Measurements from ENCODE around the gene EIF3B. TPM values are rescaled to one million over a fixed set of nuclear protein-coding genes. Genes with fewer than 3 reads are reported as not detected.
"Not testable (repeated sequence)": the region's sequence is repeated elsewhere in the genome, so short reads cannot be mapped to it uniquely, and the experiment has no call there.

The EIF3B gene
- total RNA-seq, 2 experiments from 2014 or later: 315 to 319 TPM

- Mint-ChIP-seq H3K4me1 (peaks cover 29% of the 10 kb centered on the region), H3K27ac (no peak overlapping the region), H3K4me3 (no peak overlapping the region), H3K36me3 (peaks cover 1% of the 10 kb centered on the region), H3K27me3 (no peaks in the 10 kb centered on the region), H3K9me3 (no peaks in the 10 kb centered on the region)
- no peak for DNase-seq
Observed at GRCh38 chr7:2416650-2417049, 62.0 kb downstream of the EIF3B start.

- not testable (repeated sequence) for H3K27ac Mint-ChIP-seq, H3K36me3 Mint-ChIP-seq, DNase-seq, H3K9me3 Mint-ChIP-seq, H3K27me3 Mint-ChIP-seq, H3K4me3 Mint-ChIP-seq
- H3K4me1 Mint-ChIP-seq: peaks cover 27% of the 10 kb centered on the region
Observed at GRCh38 chr7:2417178-2417577, 62.6 kb downstream of the EIF3B start.

- Mint-ChIP-seq H3K9me3 (no peaks in the 10 kb centered on the region), H3K27ac (peak overlapping the region; percentile 34), H3K4me3 (no peak overlapping the region), H3K36me3 (peaks cover 1% of the 10 kb centered on the region), H3K4me1 (peaks cover 22% of the 10 kb centered on the region), H3K27me3 (no peaks in the 10 kb centered on the region)
- peak; percentile 69 for DNase-seq
Observed at GRCh38 chr7:2417981-2418481, 63.4 kb downstream of the EIF3B start.

GRCh38 chr7:2420216-2420933 lies 65.7 kb downstream of the EIF3B start:
- DNase-seq: no peak
- Mint-ChIP-seq H3K27me3 (no peaks in the 10 kb centered on the region), H3K9me3 (no peaks in the 10 kb centered on the region), H3K4me3 (no peak overlapping the region), H3K36me3 (peaks cover 1% of the 10 kb centered on the region), H3K27ac (no peak overlapping the region), H3K4me1 (peaks cover 22% of the 10 kb centered on the region)

DNA sequence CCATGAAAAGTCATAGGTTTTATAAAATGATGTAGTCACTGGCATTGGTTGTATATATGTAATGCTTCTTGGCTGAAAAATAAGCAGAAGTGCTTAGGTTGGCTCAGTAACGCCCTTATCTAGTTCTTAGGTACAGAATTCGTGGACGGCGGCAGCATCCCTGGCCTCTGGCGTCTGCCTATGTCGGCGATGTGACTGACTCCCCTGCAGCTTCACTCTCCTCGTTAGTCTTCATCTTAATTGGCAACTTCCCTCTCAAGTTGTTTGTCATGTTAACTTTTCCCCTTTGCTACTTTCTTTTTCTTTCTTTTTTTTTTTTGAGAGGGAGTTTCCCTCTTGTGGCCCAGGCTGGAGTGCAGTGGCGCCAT lies 67.3 kb downstream of the EIF3B start:
- H3K4me1 Mint-ChIP-seq: peaks cover 20% of the 10 kb centered on the region
- no peak for DNase-seq
- no peaks in the 10 kb centered on the region for H3K27me3 Mint-ChIP-seq
- no peak overlapping the region for H3K27ac Mint-ChIP-seq
- H3K4me3 Mint-ChIP-seq: no peak overlapping the region
- no peaks in the 10 kb centered on the region for H3K36me3 Mint-ChIP-seq
- H3K9me3 Mint-ChIP-seq: no peaks in the 10 kb centered on the region

DNA sequence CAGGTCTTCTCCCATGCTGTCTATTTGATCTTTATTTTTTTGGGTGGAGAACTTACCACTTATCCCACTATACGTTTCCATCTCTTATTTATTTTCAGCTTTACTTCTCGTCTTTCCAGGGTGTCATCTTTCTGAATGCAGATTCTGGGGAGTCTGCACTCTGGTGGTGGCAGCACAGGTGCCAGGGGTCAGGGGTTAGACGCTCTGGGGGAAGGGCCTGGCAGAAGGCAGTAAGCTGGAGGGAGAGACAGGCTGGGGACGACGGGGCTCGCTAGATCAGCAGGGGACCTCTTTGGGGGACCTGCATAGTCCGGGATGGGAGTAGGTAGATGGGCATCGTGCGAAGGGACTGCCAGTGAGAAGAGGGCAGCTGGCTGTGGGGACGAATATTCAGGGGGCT lies 71.1 kb downstream of the EIF3B start:
- H3K4me1 Mint-ChIP-seq: peaks cover 8% of the 10 kb centered on the region
- DNase-seq: no peak
- H3K27me3 Mint-ChIP-seq: no peaks in the 10 kb centered on the region
- peaks cover under 1% of the 10 kb centered on the region for H3K36me3 Mint-ChIP-seq
- H3K4me3 Mint-ChIP-seq: no peak overlapping the region
- peaks cover 1% of the 10 kb centered on the region for H3K9me3 Mint-ChIP-seq
- H3K27ac Mint-ChIP-seq: no peak overlapping the region

Other genes starting within 250 kb of the EIF3B start
- 10 to 100 TPM; 36.5 to 37.8 TPM for gene MAD1L1, start 121.9 kb upstream of the EIF3B start, total RNA-seq
- 10 to 100 TPM; 48.4 to 52.9 TPM for gene MRM2, start 112.6 kb upstream of the EIF3B start, total RNA-seq
- 10 to 100 TPM; 93.5 to 97.0 TPM for gene NUDT1, start 112.6 kb upstream of the EIF3B start, total RNA-seq
- 10 to 100 TPM; 45.6 to 48.7 TPM for gene SNX8, start 40.4 kb upstream of the EIF3B start, total RNA-seq
- gene CHST12, start 48.8 kb downstream of the EIF3B start, total RNA-seq: 1 to 10 TPM; 3.1 to 3.2 TPM
- not detected for gene GRIFIN, start 121.6 kb downstream of the EIF3B start, total RNA-seq
- 10 to 100 TPM; 21.0 to 25.8 TPM for gene LFNG, start 164.9 kb downstream of the EIF3B start, total RNA-seq
- gene BRAT1, start 200.7 kb downstream of the EIF3B start, total RNA-seq: 10 to 100 TPM; 36.4 to 37.8 TPM
- 1 to 10 TPM; 5.4 to 6.1 TPM for gene IQCE, start 204.2 kb downstream of the EIF3B start, total RNA-seq